HFFc6 (cell line): ENCODE measurements around the gene LACTBL1. TPM values are rescaled to one million over a fixed set of nuclear protein-coding genes. Genes with fewer than 3 reads are reported as not detected.

ENCODE experiments used
- DNase-seq: peaks from one replicate; pipeline ENCODE4 v3.0.0-alpha.2; 2018
- H3K27ac Mint-ChIP-seq: 2 replicates; pipeline ENCODE4 v1.8.0; 2020; ENCODE audit warnings: mild to moderate bottlenecking, mixed read lengths
- H3K27me3 Mint-ChIP-seq: 2 replicates; pipeline ENCODE4 v1.8.0; 2021; ENCODE audit warnings: mild to moderate bottlenecking, moderate library complexity, mixed read lengths; ENCODE audit not compliant: insufficient read depth
- H3K36me3 Mint-ChIP-seq: 2 replicates; pipeline ENCODE4 v1.8.0; 2021; ENCODE audit warnings: low read depth, mixed read lengths
- H3K4me1 Mint-ChIP-seq: 2 replicates; pipeline ENCODE4 v1.8.0; 2020; ENCODE audit warnings: low read depth, mixed read lengths
- H3K4me3 Mint-ChIP-seq: 2 replicates; pipeline ENCODE4 v1.8.0; 2020; ENCODE audit warnings: mild to moderate bottlenecking, moderate library complexity, mixed read lengths
- H3K9me3 Mint-ChIP-seq: 2 replicates; pipeline ENCODE4 v1.8.0; 2020; ENCODE audit warnings: mild to moderate bottlenecking, mixed read lengths
- CTCF ChIP-seq: fragments of 200-600 bp; sonication (generic); IDR thresholded peaks from 2 replicates; pipeline ENCODE4 v1.5.0; 2021; ENCODE audit warnings: antibody characterized with exemption, mild to moderate bottlenecking
- total RNA-seq, 6 experiments: library from RNA; stranded (reverse); fragmentation: NEBNext Ultra II Directional; extraction: Animal tissue kit (Norgen Biotek cat#: 25700); gene quantifications; 2 replicates in 1 of 6; 3 replicates in 5 of 6; pipeline ENCODE4 v1.2.3, GENCODE V29; 2021

Gene LACTBL1
- total RNA-seq, 6 experiments from 2014 or later: not detected

- H3K36me3 Mint-ChIP-seq: no peaks in the 10 kb centered on the region
- no peak for TF ChIP-seq CTCF
- DNase-seq: no peak
- H3K9me3 Mint-ChIP-seq: no peaks in the 10 kb centered on the region
- no peaks in the 10 kb centered on the region for H3K4me1 Mint-ChIP-seq
- H3K27me3 Mint-ChIP-seq: peaks cover 1% of the 10 kb centered on the region
- no peak overlapping the region for H3K4me3 Mint-ChIP-seq
- no peak overlapping the region for H3K27ac Mint-ChIP-seq
These were observed 59.1 kb downstream of the LACTBL1 start for GRCh38 chr1:22913421-22914141.

DNA sequence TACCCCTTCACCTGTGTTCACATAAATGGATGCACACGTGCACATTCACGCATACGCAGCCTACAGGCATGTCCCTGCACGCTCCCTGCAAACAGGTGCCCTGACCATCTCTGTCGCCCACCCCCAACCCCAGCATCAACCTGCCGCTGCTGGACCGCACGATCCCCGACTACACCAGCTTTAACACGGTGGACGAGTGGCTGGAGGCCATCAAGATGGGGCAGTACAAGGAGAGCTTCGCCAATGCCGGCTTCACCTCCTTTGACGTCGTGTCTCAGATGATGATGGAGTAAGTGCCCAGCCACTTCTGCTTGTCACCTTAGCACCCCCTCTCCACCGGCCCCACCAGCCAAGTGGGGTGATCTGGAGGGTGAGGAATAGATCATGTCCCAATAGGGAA lies 60.4 kb downstream of the LACTBL1 start:
- TF ChIP-seq CTCF: no peak
- Mint-ChIP-seq H3K27ac (no peak overlapping the region), H3K27me3 (peaks cover 6% of the 10 kb centered on the region), H3K9me3 (no peaks in the 10 kb centered on the region), H3K4me3 (no peak overlapping the region), H3K36me3 (0 out of 2 replicates have a peak, but pooled peaks cover under 1% of the 10 kb centered on the region), H3K4me1 (no peaks in the 10 kb centered on the region)
- DNase-seq: no peak

DNA sequence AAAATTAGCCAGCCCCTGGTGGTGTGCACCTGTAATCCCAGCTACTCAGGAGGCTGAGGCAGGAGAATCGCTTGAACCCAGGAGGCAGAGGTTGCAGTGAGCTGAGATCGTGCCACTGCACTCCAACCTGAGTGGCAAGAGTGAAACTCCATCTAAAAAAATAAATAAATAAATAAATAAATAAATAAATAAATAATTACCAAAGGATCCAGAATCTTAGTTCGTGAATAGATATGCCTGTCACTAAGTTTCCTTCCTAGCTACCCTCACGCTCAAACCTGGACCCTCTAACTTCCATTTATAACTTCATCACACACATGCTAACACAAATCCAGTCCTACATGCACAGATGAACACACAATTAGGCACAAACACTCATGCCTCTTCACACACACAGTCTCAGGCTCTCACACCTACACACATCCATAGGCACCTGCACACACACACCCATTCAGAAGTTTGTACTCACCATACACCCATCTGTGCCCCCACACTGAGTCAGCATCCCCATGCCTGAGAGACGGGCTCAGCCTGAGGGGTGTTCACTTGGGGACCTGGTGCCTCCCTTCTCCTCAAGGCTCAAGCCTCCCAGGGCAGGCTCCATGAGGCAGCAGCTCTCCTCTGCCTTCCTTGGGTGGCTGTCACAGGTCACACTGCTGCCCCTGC lies 61.5 kb downstream of the LACTBL1 start:
- Mint-ChIP-seq H3K27ac (no peak overlapping the region), H3K36me3 (0 out of 2 replicates have a peak, but pooled peaks cover 4% of the 10 kb centered on the region), H3K27me3 (peaks cover 6% of the 10 kb centered on the region), H3K4me3 (no peak overlapping the region), H3K4me1 (no peaks in the 10 kb centered on the region), H3K9me3 (no peaks in the 10 kb centered on the region)
- TF ChIP-seq CTCF: peak; percentile 31; the same call in 1 of the 2 replicates
- no peak for DNase-seq

GRCh38 chr1:22910286-22910685 lies 62.4 kb downstream of the LACTBL1 start:
- H3K4me1 Mint-ChIP-seq: no peaks in the 10 kb centered on the region
- H3K27me3 Mint-ChIP-seq: peaks cover 4% of the 10 kb centered on the region
- H3K4me3 Mint-ChIP-seq: no peak overlapping the region
- no peaks in the 10 kb centered on the region for H3K9me3 Mint-ChIP-seq
- TF ChIP-seq CTCF: no peak
- 0 out of 2 replicates have a peak, but pooled peaks cover 4% of the 10 kb centered on the region for H3K36me3 Mint-ChIP-seq
- DNase-seq: no peak
- H3K27ac Mint-ChIP-seq: no peak overlapping the region

GRCh38 chr1:22908880-22909426 lies 63.7 kb downstream of the LACTBL1 start:
- H3K27me3 Mint-ChIP-seq: peaks cover 4% of the 10 kb centered on the region
- H3K36me3 Mint-ChIP-seq: 0 out of 2 replicates have a peak, but pooled peaks cover 4% of the 10 kb centered on the region
- H3K27ac Mint-ChIP-seq: no peak overlapping the region
- H3K4me1 Mint-ChIP-seq: 0 out of 2 replicates have a peak, but pooled peaks cover 4% of the 10 kb centered on the region
- no peak for DNase-seq
- H3K4me3 Mint-ChIP-seq: no peak overlapping the region
- TF ChIP-seq CTCF: no peak
- no peaks in the 10 kb centered on the region for H3K9me3 Mint-ChIP-seq
